AG20443 (cell line): ENCODE data around the gene NAGS.
"Not testable (repeated sequence)": the region's sequence is repeated elsewhere in the genome, so short reads cannot be mapped to it uniquely, and the experiment has no call there.

Experiments used
- DNase-seq: peaks from one replicate; pipeline ENCODE4 v3.0.0; 2012; ENCODE audit warnings: low spot score, mixed read lengths

Gene NAGS, protein sequence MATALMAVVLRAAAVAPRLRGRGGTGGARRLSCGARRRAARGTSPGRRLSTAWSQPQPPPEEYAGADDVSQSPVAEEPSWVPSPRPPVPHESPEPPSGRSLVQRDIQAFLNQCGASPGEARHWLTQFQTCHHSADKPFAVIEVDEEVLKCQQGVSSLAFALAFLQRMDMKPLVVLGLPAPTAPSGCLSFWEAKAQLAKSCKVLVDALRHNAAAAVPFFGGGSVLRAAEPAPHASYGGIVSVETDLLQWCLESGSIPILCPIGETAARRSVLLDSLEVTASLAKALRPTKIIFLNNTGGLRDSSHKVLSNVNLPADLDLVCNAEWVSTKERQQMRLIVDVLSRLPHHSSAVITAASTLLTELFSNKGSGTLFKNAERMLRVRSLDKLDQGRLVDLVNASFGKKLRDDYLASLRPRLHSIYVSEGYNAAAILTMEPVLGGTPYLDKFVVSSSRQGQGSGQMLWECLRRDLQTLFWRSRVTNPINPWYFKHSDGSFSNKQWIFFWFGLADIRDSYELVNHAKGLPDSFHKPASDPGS

DNA sequence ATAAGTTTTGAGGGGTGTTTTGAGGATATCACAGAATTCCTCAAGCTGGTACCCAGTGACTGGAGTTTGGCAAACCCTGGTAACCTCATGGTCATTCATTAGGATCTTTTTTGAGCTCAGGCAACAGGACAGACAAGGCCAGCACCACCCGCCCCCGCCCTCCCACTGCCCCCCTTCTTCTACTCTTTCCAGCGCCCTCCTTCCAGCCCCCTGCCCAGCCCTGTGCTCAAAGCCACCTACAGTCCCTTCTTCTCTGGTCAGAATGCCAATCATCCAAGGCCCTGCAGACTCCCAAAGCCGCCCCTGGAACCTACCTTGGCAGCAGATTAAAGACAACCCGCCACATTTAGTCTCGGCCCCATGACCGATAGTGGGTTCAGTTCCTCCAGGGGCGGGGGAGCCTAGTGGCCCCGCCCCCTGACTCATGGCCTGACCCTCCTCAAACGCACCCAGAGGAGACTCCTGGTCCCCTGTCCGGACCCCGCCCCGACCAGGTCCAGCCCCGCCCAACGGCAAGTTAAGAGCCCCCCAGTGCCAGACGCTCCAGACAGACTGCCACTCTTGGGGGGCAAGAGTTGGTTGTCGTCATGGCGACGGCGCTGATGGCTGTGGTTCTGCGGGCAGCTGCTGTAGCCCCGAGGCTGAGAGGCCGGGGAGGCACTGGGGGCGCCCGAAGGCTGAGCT lies at the start of gene NAGS:
NAGS (plus strand) TSS at position 546 of the 684 bp plus-strand sequence; CDS start at position 588, 42 bp downstream.
- no peak for DNase-seq

DNA sequence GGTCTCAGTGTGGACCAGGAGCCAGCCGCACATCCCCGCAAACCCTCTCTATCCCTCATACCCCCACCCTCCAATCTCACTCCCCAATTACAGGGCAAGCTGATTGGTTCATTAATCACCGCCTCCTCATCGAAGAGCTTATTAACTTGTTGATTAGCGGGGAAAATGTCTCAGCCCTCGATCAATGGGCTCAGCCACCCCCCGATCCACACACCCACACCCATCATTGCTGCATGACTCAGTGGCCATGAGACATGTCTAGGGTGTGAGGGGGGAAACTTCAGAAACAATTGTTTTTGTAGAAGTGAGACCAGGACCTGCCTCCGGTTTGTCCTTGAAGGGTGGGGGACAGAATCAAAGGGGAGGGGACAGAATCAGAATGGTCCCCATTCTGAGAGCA lies 48.2 kb upstream of the NAGS start:
- no peak for DNase-seq

DNA sequence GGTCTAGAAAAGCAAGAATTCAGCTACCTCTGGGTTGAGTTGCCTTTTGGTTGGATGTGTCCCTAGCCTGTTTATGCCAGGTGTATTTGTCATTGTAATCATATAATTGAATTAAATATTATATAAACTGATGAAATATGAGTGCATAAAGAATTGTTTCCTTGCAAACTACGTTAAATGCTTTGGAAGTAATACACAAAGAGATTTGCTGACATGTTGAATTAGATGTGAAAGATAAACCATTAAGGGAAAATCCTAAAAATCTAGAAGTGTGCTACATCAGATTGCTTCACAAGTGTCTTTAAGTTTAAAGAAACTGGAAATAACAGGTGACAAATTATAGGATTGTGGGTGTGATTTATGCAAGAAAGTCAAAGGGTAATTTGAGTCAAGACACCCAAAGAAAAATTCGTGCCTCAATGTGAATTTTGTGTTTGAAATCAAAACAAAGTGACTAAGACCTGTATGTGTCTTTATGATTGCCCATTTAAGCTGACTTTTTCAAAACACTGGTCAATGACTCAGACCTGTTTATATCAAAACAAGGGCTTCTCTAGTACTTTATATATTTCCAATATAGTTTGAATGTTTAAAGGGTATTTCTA lies 45.6 kb upstream of the NAGS start:
- DNase-seq: no peak

DNA sequence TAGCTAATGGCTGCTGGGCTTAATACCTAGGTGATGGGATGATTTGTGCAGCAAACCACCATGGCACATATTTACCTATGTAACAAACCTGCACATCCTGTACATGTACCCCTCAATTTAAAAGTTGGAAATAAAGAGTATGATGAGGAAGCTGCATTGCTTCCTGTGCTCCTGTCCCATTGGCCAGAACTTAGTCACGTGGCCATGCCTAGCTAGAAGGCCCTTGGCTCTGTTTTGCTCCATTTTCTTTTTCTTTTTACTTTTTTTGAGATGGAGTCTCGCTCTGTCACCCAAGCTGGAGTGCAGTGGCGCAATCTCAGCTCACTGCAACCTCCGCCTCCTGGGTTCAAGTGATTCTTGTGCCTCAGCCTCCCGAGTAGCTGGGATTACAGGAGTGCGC lies 43.1 kb upstream of the NAGS start:
- not testable (repeated sequence) for DNase-seq

DNA sequence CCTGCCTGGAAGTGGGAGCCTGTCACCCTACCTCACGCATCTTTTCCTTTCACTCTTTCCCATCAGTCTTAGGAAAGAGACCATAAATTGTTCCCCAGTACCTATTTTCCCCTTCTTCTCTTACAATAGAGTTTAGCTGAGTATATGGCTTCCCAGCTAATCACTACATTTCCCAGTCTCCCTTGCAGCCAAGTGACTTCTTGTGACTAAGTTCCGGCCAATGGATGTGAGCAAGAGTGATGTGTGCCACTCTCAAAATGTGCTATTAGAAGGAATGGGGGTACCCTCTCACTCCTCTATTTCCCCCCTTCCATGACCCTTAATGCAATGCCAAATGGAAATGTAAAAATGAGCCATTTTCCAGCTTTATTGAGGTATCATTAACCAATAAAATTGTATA lies 42.5 kb upstream of the NAGS start:
- DNase-seq: no peak

DNA sequence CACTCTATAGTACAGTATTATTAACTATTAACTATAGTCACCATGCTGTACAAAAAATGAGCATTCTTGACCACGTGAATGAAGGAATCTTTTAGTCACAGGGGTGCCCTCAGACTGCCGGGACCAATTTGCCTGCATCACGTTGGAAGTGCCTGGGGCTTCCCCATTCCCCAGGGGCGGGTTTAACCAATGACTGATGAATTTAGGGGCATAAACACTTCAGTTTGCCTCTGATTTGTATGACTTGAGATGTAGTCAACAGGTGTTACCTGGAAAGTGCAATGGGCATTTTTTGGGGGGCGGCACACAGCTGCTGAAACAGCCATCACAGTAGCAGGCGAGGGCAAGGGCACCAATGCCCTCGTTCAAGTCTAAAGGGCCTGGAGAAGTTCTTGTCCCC lies 41.9 kb upstream of the NAGS start:
- DNase-seq: no peak

DNA sequence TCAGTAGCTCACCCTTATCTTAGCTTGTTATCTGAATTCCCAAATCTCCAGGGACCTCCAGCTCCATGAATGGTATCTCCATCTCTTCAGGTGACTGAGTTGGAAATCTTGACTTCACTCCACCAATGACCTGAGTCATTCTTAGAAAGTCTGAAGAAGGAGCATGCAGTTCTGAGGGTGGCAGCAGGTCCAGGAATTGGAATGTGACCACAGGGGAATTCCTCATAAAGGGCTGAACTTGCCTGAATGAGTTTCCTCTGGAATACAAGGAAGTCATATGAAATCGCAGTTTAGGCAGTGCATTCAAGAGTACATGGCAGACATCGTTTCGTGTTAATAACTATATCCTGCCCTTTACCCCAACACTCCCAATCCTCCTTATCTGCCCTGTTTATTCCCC lies 38.1 kb upstream of the NAGS start:
- DNase-seq: no peak

DNA sequence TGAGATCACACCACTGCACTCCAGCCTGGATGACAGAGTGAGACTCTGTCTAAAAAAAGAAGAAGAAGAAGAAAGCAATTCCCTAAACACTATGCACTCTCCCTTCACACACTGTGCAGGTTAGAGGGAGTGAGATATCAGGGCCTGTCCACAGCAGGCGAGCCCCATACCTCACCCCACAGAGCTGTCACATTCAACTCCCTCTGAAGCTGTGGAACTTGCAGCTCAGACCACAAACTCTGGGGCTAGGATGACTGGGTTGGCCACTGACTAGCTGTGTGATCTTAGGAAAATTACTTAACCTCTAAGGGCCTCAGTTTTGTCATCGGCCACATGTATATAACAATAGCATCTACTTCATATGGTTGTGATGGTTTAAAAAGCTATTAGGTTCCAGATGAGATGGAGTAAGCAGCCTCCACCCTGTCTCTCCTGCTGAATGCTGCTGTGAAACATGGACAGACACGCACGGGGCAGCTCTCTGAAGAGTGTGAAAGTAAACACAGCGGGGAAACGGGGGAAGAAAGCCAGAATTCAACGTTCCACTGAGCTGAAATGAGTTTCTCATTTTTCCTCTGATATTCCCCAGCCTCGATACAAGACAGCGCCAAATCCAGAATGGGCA lies 37.1 kb upstream of the NAGS start:
- no peak for DNase-seq

DNA sequence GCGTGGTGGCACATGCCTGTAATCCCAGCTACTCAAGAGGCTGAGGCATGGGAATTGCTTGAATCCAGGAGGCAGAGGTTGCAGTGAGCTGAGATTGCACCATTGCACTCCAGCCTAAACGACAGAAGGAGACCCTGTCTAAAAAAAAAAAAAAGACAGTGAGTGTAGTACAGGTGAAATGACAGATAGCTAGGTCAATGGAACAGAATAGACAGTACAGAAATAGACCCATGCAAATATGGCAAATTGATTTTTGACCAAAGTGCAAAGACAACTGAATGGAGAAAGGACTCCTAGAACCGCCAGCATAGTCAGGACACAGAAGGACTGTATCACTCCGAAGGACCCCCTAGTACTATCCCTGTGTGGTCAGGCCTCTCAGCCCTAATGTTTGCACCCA lies 34.1 kb upstream of the NAGS start:
- no peak for DNase-seq

DNA sequence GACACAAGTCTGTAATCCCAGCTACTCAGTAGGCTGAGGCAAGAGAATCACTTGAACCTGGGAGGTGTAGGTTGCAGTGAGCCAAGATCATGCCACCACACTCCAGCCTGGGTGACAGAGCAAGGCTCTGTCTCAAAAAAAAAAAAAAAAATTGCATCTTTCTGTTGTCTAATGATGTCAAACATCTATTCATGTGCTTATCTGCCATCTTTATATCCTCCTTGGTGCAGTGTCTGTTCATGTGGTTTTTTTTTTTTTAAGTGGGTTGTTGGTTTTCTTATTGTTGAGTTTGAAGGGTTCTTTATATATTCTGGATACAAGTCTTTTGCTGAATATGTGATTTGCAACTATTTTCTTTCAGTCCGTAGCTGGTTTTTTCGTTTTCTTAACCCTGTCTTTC lies 33.0 kb upstream of the NAGS start:
- DNase-seq: not testable (repeated sequence)

DNA sequence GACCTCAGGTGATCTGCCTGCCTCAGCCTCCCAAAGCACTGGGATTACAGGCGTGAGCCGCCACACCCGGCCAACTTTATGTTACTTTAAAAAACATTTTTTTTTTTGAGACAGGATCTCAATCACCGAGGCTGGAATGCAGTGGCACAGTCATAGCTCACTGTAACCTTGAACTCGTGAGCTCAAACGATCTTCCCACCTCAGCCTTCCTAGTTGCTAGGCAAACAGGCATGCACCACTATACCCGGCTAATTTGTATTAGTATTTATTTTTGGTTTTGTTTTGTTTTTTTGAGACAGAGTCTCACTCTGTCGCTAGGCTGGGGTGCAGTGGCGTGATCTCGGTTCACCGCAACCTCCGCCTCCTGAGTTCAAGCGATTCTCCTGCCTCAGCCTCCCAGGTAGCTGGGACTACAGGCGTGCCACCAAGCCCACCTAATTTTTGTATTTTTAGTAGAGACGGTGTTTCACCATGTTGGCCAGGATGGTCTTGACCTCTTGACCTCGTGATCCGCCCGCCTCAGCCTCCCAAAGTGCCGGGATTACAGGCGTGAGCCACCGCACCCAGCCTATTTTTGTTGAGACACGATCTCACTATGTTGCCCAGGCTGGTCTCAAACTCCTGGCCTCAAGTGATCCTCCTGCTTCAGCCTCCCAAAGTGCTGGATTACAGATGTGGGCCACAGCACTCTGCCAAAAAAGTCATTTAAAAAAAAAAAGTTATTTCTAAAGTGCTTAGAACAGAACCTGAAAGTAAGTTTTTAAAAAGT lies 31.8 kb upstream of the NAGS start:
- DNase-seq: not testable (repeated sequence)

DNA sequence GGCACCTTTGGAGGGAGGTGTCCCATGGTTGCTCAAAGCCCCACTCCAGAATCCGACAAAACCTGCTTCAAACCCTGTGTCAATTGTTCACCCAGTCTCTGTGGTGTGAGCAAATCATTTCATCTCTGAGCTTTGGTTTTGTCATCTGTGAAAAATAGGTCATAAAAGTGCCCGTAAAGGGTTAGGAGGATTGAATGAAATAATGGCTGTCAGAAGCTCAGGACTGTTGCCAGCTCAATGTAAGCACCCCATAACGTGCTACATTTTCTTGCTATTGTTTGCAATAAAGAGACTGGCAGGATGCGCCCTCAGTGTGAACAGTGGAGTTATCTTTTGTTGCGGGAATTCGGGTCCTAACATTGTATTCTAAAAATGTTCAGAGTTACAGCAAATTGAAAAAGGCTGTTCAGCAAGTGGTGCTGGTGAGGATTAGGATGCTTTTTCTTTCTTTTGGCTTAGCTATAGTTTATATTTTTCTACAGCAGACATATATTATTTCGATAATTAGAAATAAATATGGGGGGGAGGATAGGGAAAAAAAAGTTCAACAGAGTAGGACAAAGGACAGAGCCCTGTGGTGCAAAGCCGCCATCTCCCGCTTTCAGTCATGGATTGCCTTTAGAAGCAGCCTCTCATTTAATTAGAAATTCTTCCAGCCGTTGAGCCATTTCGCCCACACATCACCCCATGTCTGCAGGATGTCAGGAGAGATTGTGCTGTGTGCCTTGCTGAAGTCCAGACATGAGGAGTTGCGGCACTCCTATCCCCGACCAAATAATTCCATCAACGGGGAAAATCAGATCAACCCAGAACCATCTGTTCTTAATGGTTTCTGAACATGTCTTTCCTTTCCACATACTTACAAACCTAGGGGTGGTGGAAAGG lies 29.8 kb upstream of the NAGS start:
- no peak for DNase-seq

DNA sequence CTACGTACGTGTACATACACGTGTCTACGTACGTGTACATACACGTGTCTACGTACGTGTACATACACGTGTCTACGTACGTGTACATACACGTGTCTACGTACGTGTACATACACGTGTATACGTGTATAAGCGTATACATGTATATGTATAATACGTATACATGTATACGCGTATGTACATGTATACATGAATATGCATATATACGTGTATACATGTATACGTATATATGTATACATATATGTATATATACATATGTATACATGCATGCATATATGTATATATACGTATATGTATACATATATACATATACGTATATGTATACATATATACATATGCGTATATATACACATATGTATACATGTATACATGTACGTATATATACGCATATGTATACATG lies 28.5 kb upstream of the NAGS start:
- no peak for DNase-seq

DNA sequence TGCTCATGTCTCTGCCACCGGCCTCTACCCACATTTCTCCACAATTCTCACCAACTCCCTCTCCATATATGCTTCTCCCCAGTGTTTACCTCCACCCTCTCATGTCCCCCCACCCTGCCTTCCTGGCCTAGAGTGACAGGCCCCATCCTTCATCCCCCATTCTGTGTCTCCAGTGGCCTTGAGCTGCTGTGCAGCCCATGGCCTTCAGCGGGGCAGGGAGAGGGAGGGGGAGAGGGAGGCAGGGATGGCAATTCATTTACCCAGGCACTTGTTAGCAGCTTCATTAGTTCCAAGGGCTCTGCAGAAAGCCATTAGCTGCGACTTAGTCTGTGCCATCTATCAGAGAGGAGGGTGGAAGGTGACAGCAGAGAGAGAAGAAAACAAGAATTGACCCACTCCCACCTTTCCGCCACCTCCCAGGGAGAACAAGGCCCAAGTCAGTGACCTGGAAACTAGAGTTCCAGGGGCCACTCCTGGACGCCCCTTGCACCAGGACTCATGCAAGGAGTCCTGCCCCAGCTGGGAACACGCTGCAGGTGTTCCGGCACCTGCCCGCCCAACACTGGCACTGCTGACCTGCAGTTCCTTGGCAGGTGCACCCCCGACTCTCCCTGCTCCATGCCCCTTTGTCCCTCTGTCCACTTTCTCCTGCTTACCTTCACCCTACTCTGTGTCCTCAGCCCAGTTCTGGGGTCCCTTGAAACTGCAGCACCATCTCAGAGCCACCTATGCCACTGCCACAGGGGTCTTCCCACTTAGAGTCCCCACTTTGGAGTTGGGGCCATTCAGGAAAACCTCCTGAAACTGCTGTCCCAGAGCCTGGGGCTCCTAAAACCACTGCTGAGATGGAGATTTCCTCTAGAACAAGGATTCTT lies 27.2 kb upstream of the NAGS start:
- no peak for DNase-seq

DNA sequence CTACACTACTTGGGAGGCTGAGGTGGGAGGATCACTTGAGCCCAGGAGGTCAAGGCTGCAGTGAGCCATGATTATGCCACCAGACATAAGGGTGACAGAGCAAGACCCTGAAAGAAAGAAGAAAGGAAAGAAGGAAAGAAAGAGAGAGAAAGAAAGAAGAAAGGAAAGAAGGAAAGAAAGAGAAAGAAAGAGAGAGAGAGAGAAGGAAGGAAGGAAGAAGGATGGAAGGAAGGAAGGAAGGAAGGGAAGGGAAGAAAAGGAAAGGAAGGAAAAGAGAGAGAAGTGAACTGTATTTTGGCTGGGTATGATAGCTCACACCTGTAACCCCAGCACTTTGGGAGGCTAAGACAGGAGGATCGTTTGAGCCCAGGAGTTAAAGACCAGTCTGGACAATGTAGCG lies 26.3 kb upstream of the NAGS start:
- DNase-seq: no peak

DNA sequence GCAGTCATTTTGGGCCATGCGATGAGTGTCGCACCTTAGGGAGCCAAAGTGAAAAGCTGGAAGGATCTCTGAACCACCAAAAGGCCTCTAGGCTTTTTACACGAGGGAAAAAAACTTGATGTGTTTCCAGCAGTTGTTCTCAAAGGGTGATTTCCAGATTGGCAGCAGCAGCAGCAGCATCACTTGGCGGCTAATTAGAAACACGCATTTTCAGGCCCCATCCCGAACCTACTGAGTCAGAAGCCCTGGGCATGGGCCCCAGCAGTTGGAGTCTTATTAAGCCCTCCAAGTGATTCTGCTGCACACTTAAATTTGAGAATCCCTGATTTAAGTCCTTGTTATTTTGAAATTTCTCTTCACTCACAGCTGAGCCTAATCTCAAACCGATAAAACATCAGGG lies 25.4 kb upstream of the NAGS start:
- no peak for DNase-seq

DNA sequence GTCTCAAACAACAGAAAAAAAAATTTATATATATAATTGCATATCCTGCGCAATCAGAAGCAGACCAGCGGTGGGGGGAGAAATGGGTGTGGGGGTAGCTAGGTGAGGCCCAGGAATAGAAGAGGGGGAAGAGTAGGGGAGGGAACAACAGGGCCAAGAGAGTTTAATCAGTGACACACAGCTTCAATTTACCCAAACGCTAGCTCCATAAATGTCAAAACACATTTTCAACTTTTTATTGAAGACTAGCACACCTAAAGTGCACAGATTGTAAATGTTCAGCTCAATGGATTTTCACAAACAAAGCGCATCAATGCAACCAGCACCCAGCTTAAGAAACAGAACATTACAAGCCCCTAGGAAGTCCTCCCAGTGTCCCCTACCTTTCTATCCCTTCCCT lies 24.8 kb upstream of the NAGS start:
- no peak for DNase-seq

DNA sequence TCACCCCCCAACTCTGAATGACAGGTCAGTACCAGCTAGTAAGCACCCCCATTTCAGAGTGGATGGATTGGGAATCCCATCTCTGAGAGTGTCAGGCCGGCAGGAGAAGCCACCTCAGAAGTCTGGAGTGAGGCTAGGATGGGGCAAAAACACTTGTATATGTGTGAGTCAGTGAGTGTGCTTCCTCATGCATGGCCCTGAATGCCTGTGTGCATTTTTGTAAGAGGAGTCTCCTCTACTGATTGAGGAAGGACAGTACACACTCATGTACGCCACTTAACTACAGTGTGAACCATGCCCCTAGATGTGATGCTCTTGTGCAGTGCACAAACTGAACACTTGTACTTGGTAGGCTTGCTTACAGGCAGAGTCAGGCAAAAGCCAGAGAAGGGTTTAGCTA lies 22.3 kb upstream of the NAGS start:
- DNase-seq: no peak

DNA sequence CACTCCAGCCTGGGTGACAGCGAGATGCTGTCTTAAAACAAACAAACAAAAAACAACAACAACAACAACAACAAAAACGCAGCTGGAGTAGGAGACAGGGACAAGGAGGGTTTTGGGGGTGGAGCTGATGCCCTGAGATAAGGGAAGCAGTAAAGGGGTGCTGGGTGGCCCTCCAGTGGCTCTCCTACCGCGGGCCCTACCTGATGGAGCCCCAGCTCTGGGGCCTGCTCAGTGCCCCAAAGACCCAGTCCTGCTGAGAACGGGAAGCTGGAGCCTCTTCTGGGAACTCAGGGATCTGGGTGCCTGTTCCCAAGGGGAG lies 21.3 kb upstream of the NAGS start:
- DNase-seq: no peak
